Stimulated activated CD8-positive, alpha-beta memory T cell treated with anti-CD3 and anti-CD28 coated beads, Interleukin-7, amount 100 ng/mL, for 1 hour (primary cell): Measurements from ENCODE around the gene MOG.
"Not testable (repeated sequence)": the region's sequence is repeated elsewhere in the genome, so short reads cannot be mapped to it uniquely, and the experiment has no call there.

Source experiments
- DNase-seq, 2 donors: peaks; one replicate each; pipeline ENCODE4 v3.0.0-alpha.2; 2020; ENCODE audit warnings: low read depth in 2 of 2

Gene MOG

GRCh38 chr6:29641430-29642148 lies 15.3 kb upstream of the MOG start:
- no peak for DNase-seq

- DNase-seq, result no peak
Measured at GRCh38 chr6:29647927-29648642, 8.8 kb upstream of the MOG start.

- DNase-seq, result peak; percentile 96 to 98
Measured at GRCh38 chr6:29649701-29650673, 6.9 kb upstream of the MOG start.

- DNase-seq, result no peak
Measured at GRCh38 chr6:29651413-29652197, 5.3 kb upstream of the MOG start.

- no peak for DNase-seq
Measured at GRCh38 chr6:29652198-29652584, 4.7 kb upstream of the MOG start.

GRCh38 chr6:29653452-29654038 lies 3.3 kb upstream of the MOG start:
- DNase-seq, result no peak

- DNase-seq, result no peak
Measured at GRCh38 chr6:29655658-29656057, 1.2 kb upstream of the MOG start.

DNA sequence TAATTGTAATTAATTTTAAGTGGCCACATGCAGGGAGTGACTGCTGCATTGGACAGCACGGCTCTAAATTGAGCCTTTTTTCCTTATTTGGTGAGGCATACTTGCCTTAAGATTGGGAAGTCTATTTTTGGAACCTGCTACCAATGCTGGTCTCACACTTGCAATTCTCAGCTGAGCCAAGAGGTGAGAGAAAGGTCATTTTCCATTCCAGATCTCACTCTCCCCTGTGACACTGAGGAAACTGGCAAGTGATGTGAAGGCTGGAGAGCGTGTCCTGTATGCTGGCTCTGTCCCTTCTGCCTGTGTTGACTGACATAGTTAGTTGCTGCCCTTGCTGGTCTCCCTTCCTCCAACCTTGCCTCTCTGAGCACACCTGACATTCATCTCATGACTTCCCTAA lies 735 bp upstream of the MOG start:
- DNase-seq, result no peak

- no peak for DNase-seq
Measured at GRCh38 chr6:29661071-29661470, 4.2 kb downstream of the MOG start.

GRCh38 chr6:29661502-29662141 lies 4.7 kb downstream of the MOG start:
- not testable (repeated sequence) for DNase-seq

GRCh38 chr6:29663300-29664042 lies 6.6 kb downstream of the MOG start:
- DNase-seq, result no peak

- no peak for DNase-seq
Measured at GRCh38 chr6:29665942-29666825, 9.3 kb downstream of the MOG start.

DNA sequence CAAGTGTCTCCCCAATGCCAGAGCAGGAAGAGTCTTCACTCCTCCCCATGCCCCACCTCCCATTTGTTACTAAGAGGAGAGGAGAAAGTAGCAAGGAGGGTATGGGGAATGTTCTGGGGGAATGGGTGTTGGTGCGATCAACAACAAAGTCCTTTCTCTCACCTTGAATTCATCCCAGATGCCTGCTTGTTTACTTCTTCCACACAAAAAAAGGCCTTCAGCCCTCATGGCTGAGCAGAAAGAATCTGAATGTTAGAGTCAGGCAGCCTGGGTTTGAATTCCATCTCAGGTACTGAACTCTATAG lies 9.9 kb downstream of the MOG start:
- DNase-seq, result no peak

DNA sequence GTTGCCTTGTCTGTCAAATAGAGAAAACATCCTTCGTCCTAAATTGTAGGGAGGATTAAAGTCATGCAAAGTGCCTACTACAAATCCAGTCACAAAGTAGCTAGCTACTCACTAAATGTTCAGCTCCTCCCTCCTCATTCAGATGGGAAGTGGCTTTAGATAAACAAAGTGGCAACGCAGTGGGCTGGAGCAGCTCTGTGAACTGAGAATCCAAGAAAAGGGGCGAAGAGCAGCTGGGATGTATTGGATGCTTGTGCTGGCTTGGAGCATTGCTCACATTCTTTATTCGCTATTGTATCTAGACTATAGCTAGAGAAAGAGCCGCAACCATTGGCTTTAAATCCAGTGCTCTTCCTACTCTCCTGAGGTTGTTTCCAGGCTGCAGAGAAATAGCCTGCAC lies 10.3 kb downstream of the MOG start:
- no peak for DNase-seq

DNA sequence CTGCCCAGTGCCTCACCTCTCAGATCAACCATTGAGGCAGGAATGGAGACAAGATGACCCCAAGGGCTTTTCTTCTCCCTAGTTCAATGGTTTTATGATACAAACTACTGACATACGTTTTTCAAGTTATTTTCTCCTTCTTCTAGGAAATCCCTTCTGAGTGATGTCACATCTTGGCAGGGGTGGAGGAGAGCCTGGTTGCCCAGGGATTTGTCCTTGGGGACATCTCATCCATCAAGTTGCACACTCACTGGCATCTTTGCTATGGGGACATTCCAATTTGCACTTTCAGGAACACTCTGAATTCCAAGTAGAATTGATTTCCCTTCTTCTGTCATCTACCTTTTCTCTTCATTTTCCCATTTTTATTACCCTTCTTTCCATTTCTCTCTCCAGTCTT lies 14.1 kb downstream of the MOG start:
- DNase-seq, result no peak

DNA sequence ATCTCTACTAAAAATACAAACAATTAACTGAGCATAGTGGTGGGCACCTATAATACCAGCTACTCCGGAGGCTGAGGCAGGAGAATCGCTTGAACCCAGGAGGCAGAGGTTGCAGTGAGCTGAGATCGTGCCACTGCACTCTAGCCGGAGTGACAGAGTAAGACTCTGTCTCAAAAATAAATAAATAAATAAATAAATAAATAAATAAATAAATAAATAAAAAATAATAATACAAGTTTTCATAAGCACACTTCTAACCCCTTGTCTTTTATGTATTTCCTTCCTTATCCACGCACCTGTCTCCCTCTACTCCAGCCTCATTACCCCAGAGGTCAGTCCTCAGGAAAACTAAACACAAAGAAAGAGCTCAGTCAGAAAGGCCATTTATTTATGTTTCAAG lies 15.2 kb downstream of the MOG start:
- not testable (repeated sequence) for DNase-seq

GRCh38 chr6:29673161-29673560 lies 16.3 kb downstream of the MOG start:
- no peak for DNase-seq

DNA sequence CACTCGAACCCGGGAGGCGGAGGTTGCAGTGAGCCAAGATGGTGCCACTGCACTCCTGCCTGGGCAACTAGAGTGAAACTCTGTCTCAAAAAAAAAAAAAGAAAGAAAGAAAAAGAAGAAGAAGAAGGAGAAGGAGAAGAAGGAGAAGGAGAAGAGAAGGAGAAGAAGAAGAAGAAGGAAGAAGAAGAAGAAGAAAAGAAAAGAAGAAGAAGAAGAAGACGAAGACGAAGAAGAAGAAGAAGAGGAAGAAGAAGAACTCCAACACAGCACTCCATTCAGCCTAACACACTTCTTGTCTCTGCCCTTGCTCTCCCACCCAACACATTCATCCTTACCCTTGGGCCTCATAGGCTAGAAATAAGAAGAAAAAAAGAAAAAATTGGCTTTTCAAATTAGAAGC lies 17.1 kb downstream of the MOG start:
- DNase-seq, result no peak

GRCh38 chr6:29675561-29675960 lies 18.7 kb downstream of the MOG start:
- no peak for DNase-seq
